Measurements from ENCODE around the gene CEL.
"Not testable (repeated sequence)": the region's sequence is repeated elsewhere in the genome, so short reads cannot be mapped to it uniquely, and the experiment has no call there.

CEL gene

GRCh38 chr9:133066181-133066983 lies 4.6 kb downstream of the CEL start:
- no peak for DNase-seq

- DNase-seq: no peak
These were observed 5.2 kb downstream of the CEL start for GRCh38 chr9:133067006-133067405.

GRCh38 chr9:133067813-133068212 lies 6.0 kb downstream of the CEL start:
- no peak for DNase-seq

DNA sequence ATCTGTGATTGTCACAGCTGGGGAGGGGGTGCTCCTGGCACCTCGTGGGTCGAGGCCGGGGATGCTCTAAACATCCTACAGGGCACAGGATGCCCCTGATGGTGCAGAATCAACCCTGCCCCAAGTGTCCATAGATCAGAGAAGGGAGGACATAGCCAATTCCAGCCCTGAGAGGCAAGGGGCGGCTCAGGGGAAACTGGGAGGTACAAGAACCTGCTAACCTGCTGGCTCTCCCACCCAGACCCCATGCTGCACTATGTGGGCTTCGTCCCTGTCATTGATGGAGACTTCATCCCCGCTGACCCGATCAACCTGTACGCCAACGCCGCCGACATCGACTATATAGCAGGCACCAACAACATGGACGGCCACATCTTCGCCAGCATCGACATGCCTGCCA lies 6.7 kb downstream of the CEL start:
- DNase-seq: not testable (repeated sequence)

GRCh38 chr9:133070500-133070961 lies 8.8 kb downstream of the CEL start:
- DNase-seq: not testable (repeated sequence)

DNA sequence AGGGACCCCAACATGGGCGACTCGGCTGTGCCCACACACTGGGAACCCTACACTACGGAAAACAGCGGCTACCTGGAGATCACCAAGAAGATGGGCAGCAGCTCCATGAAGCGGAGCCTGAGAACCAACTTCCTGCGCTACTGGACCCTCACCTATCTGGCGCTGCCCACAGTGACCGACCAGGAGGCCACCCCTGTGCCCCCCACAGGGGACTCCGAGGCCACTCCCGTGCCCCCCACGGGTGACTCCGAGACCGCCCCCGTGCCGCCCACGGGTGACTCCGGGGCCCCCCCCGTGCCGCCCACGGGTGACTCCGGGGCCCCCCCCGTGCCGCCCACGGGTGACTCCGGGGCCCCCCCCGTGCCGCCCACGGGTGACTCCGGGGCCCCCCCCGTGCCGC lies 9.2 kb downstream of the CEL start:
- DNase-seq: not testable (repeated sequence)

DNA sequence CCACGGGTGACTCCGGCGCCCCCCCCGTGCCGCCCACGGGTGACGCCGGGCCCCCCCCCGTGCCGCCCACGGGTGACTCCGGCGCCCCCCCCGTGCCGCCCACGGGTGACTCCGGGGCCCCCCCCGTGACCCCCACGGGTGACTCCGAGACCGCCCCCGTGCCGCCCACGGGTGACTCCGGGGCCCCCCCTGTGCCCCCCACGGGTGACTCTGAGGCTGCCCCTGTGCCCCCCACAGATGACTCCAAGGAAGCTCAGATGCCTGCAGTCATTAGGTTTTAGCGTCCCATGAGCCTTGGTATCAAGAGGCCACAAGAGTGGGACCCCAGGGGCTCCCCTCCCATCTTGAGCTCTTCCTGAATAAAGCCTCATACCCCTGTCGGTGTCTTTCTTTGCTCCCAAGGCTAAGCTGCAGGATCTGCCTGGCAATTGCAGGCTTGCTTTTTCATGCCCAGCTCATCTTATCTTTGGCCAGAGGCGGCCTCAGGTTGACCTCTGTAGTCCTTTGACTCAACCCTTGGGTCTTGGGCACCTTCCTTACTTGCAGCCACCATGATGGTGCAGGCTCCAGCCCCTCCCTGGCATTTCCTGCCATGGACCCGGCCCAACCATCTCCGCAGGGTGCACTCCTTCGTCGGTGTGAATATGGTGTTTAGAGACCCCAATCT lies 9.8 kb downstream of the CEL start:
- DNase-seq: no peak

DNA sequence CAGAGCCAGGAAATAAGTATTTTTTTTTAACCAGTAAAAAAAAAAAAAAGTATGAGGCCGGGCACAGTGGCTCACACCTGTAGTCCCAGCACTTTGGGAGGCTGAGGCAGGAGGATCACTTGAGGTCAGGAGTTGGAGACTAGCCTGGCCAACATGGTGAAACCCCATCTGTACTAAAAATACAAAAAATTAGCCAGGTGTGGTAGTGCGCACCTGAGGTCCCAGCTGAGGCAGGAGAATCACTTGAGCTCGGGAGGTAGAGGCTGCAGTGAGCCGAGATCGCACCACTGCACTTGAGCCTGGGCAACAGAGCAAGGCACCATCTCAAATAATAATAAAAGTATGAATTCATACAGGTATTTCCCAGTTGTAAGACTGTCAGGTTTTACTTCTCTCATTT lies 10.4 kb downstream of the CEL start:
- DNase-seq: not testable (repeated sequence)

- no peak for DNase-seq
These were observed 11.6 kb downstream of the CEL start for GRCh38 chr9:133073086-133074014.

DNA sequence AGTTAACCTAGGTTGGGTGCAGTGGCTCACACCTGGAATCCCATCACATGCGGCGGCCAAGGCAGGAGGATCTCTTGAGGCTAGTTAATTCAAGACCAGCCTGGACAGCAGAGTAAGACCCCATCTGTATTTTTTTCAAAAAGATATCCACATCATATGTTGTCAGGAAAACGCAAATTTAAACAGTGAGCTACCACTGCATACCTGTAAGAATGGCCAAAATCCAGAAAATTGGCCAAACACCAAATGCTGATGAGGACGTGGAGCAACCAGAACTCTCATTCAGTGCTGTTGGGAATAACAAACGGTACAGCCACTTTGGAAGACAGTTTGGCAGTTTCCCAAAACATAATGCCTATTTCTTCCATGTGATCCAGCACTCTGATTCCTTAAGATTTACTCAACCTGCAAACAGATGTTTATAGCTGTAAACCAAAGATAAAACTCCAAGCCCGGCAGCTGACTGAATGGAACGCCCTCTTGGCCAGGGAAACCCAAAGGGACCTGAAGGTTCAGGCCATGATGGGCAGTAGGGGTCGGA lies 12.4 kb downstream of the CEL start:
- no peak for DNase-seq

DNA sequence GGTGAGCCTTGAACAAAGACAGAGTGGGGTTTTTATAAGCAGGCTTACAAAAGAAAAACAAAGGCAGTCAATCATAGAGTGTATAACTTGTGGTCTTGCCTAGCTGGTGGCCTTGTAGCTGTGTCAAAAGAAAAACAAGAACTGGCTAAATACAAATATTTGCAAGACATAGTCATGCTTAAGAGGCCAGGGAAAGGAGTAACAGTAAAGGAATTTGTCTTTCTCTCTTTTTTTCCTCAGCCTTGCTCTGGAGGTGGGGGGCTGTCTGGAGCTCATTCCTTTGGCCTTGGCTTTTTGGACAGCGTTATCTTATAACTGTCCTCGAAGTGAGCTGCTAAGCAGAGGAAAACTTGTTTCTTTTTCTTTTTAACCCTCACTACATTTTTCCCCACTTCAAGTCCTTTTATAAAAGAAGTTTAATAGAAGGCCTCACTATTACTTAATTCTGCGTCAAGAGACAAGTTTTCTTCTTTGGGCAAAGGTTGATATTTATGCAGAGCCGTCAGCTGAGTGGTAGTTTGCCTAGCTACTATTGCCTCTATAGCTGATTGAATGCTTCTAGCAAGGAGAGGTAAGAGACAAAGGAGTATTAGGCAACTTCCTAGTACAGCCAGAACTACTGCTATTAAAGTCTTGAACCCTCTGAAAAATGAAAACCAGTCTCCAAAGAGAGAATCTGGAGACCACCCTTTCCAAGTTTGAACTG lies 14.3 kb downstream of the CEL start:
- no peak for DNase-seq

- DNase-seq: no peak
These were observed 14.9 kb downstream of the CEL start for GRCh38 chr9:133076691-133077090.

DNA sequence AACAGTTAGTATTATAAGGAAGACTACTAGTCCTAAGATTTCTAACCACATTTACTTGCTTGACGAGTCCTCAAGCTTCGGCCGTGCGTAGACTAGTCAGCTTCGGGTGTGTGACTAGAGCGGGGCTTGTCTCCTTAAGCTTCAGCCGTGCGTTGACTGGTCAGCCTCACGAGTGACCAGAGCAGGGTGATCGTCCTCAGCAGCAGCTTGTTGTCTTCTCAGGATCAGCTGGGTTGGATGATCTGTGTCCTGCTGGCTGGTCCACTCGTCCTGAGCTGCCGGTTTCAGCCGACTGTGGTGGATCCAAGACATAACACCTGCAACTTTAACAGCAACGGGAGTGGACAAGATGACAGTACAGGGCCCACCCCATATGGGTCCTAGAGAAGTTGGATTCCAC lies 16.7 kb downstream of the CEL start:
- no peak for DNase-seq

GRCh38 chr9:133080161-133080560 lies 18.4 kb downstream of the CEL start:
- DNase-seq: no peak

- DNase-seq: not testable (repeated sequence)
These were observed 19.3 kb downstream of the CEL start for GRCh38 chr9:133080786-133081779.

GRCh38 chr9:133081957-133082644 lies 20.3 kb downstream of the CEL start:
- not testable (repeated sequence) for DNase-seq

DNA sequence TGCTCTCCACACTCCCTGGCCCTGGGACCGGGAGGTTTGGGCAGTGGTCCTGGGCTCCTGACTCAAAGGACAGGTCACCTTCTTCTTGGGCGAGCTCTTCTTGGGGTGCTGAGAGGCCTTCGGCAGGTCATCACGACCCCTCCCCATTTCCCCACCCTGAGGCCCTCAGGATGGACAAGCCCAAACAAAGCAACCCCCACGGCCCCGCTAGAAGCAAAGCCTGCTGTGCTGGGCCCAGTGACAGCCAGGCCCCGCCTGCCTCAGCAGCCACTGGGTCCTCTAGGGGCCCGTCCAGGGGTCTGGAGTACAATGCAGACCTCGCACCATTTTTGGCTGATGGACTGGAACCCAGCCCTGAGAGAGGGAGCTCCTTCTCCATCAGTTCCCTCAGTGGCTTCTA lies 21.9 kb downstream of the CEL start:
- DNase-seq: not testable (repeated sequence)

GRCh38 chr9:133086212-133086860 lies 24.6 kb downstream of the CEL start:
- DNase-seq: not testable (repeated sequence)

GRCh38 chr9:133086894-133087293 lies 25.1 kb downstream of the CEL start:
- no peak for DNase-seq
